ENCODE measurements around the gene MAN1B1.

GRCh38 chr9:137057545-137057944, 29.2 kb upstream of the MAN1B1 start:
- no peak for TF ChIP-seq CTCF (conservative IDR thresholded peaks at IDR 0.05 in 1 of 2, IDR thresholded peaks at IDR 0.05 in 1 of 2; ENCODE audit: low read depth in 1 of 2, low read length in 2 of 2)
- TF ChIP-seq EZH2 (IDR thresholded peaks at IDR 0.05; ENCODE audit: low read length, missing control alignments) = no peak

Measured in fibroblast of lung (primary cell).